OCI-LY1 (cell line): ENCODE results near the gene WDFY4.

Experiments
- H2AFZ ChIP-seq: fragments of 200-600 bp; sonication (generic), shearing (Covaris generic); 2 replicates; pipeline ENCODE4 v1.6.0; 2014; ENCODE audit warnings: antibody characterized with exemption, mild to moderate bottlenecking, low read length
- H3F3A ChIP-seq: fragments of 200-600 bp; sonication (generic), shearing (Covaris generic); 2 replicates; pipeline ENCODE4 v1.6.0; 2014; ENCODE audit warnings: mild to moderate bottlenecking, antibody characterized with exemption, low read length, moderate library complexity; ENCODE audit not compliant: insufficient read depth
- H3K27ac ChIP-seq: fragments of 200-600 bp; sonication (generic); 2 replicates; pipeline ENCODE4 v1.5.1; 2014; ENCODE audit warnings: low read length, mixed run types, mild to moderate bottlenecking, low read depth; ENCODE audit not compliant: poor library complexity, severe bottlenecking
- H3K27me3 ChIP-seq: fragments of 200-600 bp; sonication (generic); 2 replicates; pipeline ENCODE4 v1.6.0; 2014; ENCODE audit warnings: antibody characterized with exemption, mild to moderate bottlenecking, low read length, moderate library complexity; ENCODE audit not compliant: insufficient read depth
- H3K36me3 ChIP-seq: fragments of 200-600 bp; sonication (generic); 2 replicates; pipeline ENCODE4 v1.6.1; 2014; ENCODE audit warnings: mild to moderate bottlenecking, antibody characterized with exemption, low read length, moderate library complexity, mixed read lengths; ENCODE audit not compliant: insufficient read depth
- H3K4me1 ChIP-seq: fragments of 200-600 bp; sonication (generic); 2 replicates; pipeline ENCODE4 v1.5.1; 2014; ENCODE audit warnings: mild to moderate bottlenecking, low read length, moderate library complexity; ENCODE audit not compliant: insufficient read depth, severe bottlenecking
- H3K4me2 ChIP-seq: fragments of 200-600 bp; sonication (generic), shearing (Covaris generic); 2 replicates; pipeline ENCODE4 v1.6.1; 2014; ENCODE audit warnings: low read length
- H3K4me3 ChIP-seq: fragments of 200-600 bp; sonication (generic); 2 replicates; pipeline ENCODE4 v1.5.1; 2014; ENCODE audit warnings: low read length, low read depth, mild to moderate bottlenecking, mixed read lengths; ENCODE audit not compliant: poor library complexity, severe bottlenecking
- H3K79me2 ChIP-seq: fragments of 200-600 bp; shearing (Covaris generic); 2 replicates; pipeline ENCODE4 v1.6.1; 2016; ENCODE audit warnings: mixed run types, low read length, mixed read lengths; ENCODE audit not compliant: insufficient read depth
- H3K9ac ChIP-seq: fragments of 200-600 bp; sonication (generic), shearing (Covaris generic); 2 replicates; pipeline ENCODE4 v1.6.1; 2014; ENCODE audit warnings: mild to moderate bottlenecking, low read length, mixed read lengths
- H3K9me2 ChIP-seq: fragments of 200-600 bp; sonication (generic), shearing (Covaris generic); 2 replicates; pipeline ENCODE4 v1.6.1; 2014; ENCODE audit warnings: low read depth, mild to moderate bottlenecking, low read length, mixed read lengths
- H3K9me3 ChIP-seq: fragments of 200-600 bp; shearing (Covaris generic); 2 replicates; pipeline ENCODE4 v1.6.1; 2014; ENCODE audit warnings: low read length, mixed read lengths
- H4K20me1 ChIP-seq: fragments of 200-600 bp; sonication (generic), shearing (Covaris generic); 2 replicates; pipeline ENCODE4 v1.6.0; 2016; ENCODE audit warnings: mild to moderate bottlenecking, low read length; ENCODE audit not compliant: insufficient read depth
- CTCF ChIP-seq: fragments of 200-600 bp; sonication (generic), shearing (Covaris generic); IDR thresholded peaks from 2 replicates; pipeline ENCODE4 v1.5.1; 2017; ENCODE audit warnings: mild to moderate bottlenecking, antibody characterized with exemption, low read length, moderate library complexity, mixed read lengths
- EZH2 ChIP-seq: fragments of 200-600 bp; sonication (generic), shearing (Covaris generic); IDR thresholded peaks from 2 replicates; pipeline ENCODE4 v1.8.0; 2017; ENCODE audit warnings: borderline replicate concordance, mixed run types, mild to moderate bottlenecking, antibody characterized with exemption, low read length, moderate library complexity, mixed read lengths

The WDFY4 gene

GRCh38 chr10:48800007-48800675, 115.5 kb downstream of the WDFY4 start:
- Histone ChIP-seq H3K79me2 (no peaks in the 10 kb centered on the region), H3K9me3 (no peaks in the 10 kb centered on the region), H4K20me1 (no peaks in the 10 kb centered on the region), H3K4me2 (no peak overlapping the region), H3K4me3 (no peak overlapping the region), H3K27me3 (no peaks in the 10 kb centered on the region), H3K27ac (peak overlapping the region; percentile 38), H3F3A (peaks cover 10% of the 10 kb centered on the region; the same call in 1 of the 2 replicates), H3K9ac (no peak overlapping the region), H2AFZ (no peak overlapping the region), H3K4me1 (peaks cover 51% of the 10 kb centered on the region), H3K36me3 (peaks cover 85% of the 10 kb centered on the region), H3K9me2 (no peaks in the 10 kb centered on the region)
- TF ChIP-seq CTCF (no peak), EZH2 (no peak)

- Histone ChIP-seq H3K36me3 (peaks cover 89% of the 10 kb centered on the region), H3K4me1 (peaks cover 55% of the 10 kb centered on the region), H3K9me3 (no peaks in the 10 kb centered on the region), H3K27me3 (no peaks in the 10 kb centered on the region), H4K20me1 (no peaks in the 10 kb centered on the region), H3K4me2 (no peak overlapping the region), H3K9me2 (no peaks in the 10 kb centered on the region), H3K79me2 (no peaks in the 10 kb centered on the region), H3K9ac (no peak overlapping the region), H3K4me3 (no peak overlapping the region), H3K27ac (peak overlapping the region; percentile 51), H3F3A (peaks cover 10% of the 10 kb centered on the region; the same call in 1 of the 2 replicates), H2AFZ (no peak overlapping the region)
- TF ChIP-seq CTCF (no peak), EZH2 (no peak)
Measured at GRCh38 chr10:48801001-48801421, 116.3 kb downstream of the WDFY4 start.

- peak overlapping the region; percentile 51 for H3K27ac ChIP-seq
- no peaks in the 10 kb centered on the region for H3K79me2 ChIP-seq
- H3K9me2 ChIP-seq, result no peaks in the 10 kb centered on the region
- no peak overlapping the region for H3K4me3 ChIP-seq
- peaks cover 8% of the 10 kb centered on the region; the same call in 1 of the 2 replicates for H3F3A ChIP-seq
- peaks cover 60% of the 10 kb centered on the region for H3K4me1 ChIP-seq
- no peak overlapping the region for H3K9ac ChIP-seq
- TF ChIP-seq EZH2, result no peak
- TF ChIP-seq CTCF, result no peak
- H3K9me3 ChIP-seq, result no peaks in the 10 kb centered on the region
- no peaks in the 10 kb centered on the region for H3K27me3 ChIP-seq
- H3K36me3 ChIP-seq, result peaks cover 91% of the 10 kb centered on the region
- H3K4me2 ChIP-seq, result no peak overlapping the region
- no peak overlapping the region for H2AFZ ChIP-seq
- no peaks in the 10 kb centered on the region for H4K20me1 ChIP-seq
Measured at GRCh38 chr10:48802611-48803071, 118.0 kb downstream of the WDFY4 start.
